IMR-90 (cell line): ENCODE results near the gene FDX1. TPM values are rescaled to one million over a fixed set of nuclear protein-coding genes. Genes with fewer than 3 reads are reported as not detected.
A peak's percentile ranks its signal among the peaks of the same experiment; 100 is the strongest.

Source experiments
- ATAC-seq: fragments of 200-7000 bp; cut with Tn5 transposase; 2 replicates; pipeline ENCODE4 v1.9.1; 2020; ENCODE audit warnings: low read depth, mild to moderate bottlenecking, moderate library complexity
- Bru-seq: library from RNA; stranded (reverse); fragments of 400-500 nt; gene quantifications from one replicate; lab custom pipeline; 2021; lab: Mats Ljungman, UMichigan
- BruChase-seq, 2 experiments: library from RNA; stranded (reverse); fragments of 400-500 nt; gene quantifications; one replicate each; lab custom pipeline; 2021; lab: Mats Ljungman, UMichigan
- BruUV-seq: library from RNA; stranded (reverse); fragments of 400-500 nt; replicated peaks from 2 replicates; lab custom pipeline; 2021; lab: Mats Ljungman, UMichigan
- CTCF ChIA-PET: fragments of 300-600 bp; formaldehyde crosslinking; extraction: SDS; loops from one replicate; lab custom pipeline; 2021; ENCODE audit warnings: antibody characterized with exemption; lab: Yijun Ruan, JAX
- POLR2A ChIA-PET: fragments of 300-600 bp; sonication (Branson Sonifier 250); formaldehyde crosslinking; loops from one replicate; lab custom pipeline; 2022; ENCODE audit warnings: antibody characterized with exemption; ENCODE audit not compliant: unreplicated experiment; lab: Charles Lee
- DNase-seq: peaks from one replicate; pipeline ENCODE4 v3.0.0; 2013
- H2AFZ ChIP-seq: replicated peaks from 2 replicates; pipeline ENCODE3; 2013; ENCODE audit warnings: low read length, mild to moderate bottlenecking; ENCODE audit not compliant: poor library complexity
- H2AK5ac ChIP-seq: 2 replicates; pipeline ENCODE4 v1.6.1; 2013; ENCODE audit warnings: low read depth, low read length, inconsistent platforms
- H2AK9ac ChIP-seq: replicated peaks from 2 replicates; pipeline ENCODE3; 2013; ENCODE audit warnings: mild to moderate bottlenecking, low read depth, low read length, moderate library complexity; ENCODE audit not compliant: poor library complexity
- H2BK120ac ChIP-seq: 2 replicates; pipeline ENCODE4 v1.6.1; 2013; ENCODE audit warnings: low read depth, low read length, inconsistent platforms
- H2BK15ac ChIP-seq: 3 replicates; pipeline ENCODE4 v1.6.1; 2013; ENCODE audit warnings: low read depth, low read length, inconsistent platforms
- H2BK20ac ChIP-seq: 2 replicates; pipeline ENCODE4 v1.6.1; 2013; ENCODE audit warnings: low read depth, mild to moderate bottlenecking, inconsistent platforms, low read length, moderate library complexity
- H2BK5ac ChIP-seq: 2 replicates; pipeline ENCODE4 v1.6.1; 2013; ENCODE audit warnings: mild to moderate bottlenecking, low read depth, low read length, inconsistent platforms; ENCODE audit not compliant: poor library complexity, severe bottlenecking
- H3K14ac ChIP-seq: replicated peaks from 2 replicates; pipeline ENCODE4 v1.6.1; 2013; ENCODE audit warnings: low read depth, low read length, inconsistent platforms
- H3K18ac ChIP-seq: 2 replicates; pipeline ENCODE4 v1.6.1; 2013; ENCODE audit warnings: low read depth, low read length, control low read depth
- H3K23ac ChIP-seq: 2 replicates; pipeline ENCODE4 v1.6.1; 2013; ENCODE audit warnings: low read depth, low read length, inconsistent platforms
- H3K27ac ChIP-seq: 2 replicates; pipeline ENCODE4 v1.5.1; 2013; ENCODE audit warnings: mild to moderate bottlenecking, control low read depth, low read length; ENCODE audit not compliant: insufficient read depth
- H3K27me3 ChIP-seq: 2 replicates; pipeline ENCODE4 v1.6.1; 2013; ENCODE audit warnings: low read length; ENCODE audit not compliant: control insufficient read depth, insufficient read depth
- H3K36me3 ChIP-seq: 2 replicates; pipeline ENCODE4 v1.6.1; 2013; ENCODE audit warnings: low read length, mixed read lengths; ENCODE audit not compliant: control insufficient read depth, insufficient read depth
- H3K4ac ChIP-seq: 2 replicates; pipeline ENCODE4 v1.6.1; 2013; ENCODE audit warnings: low read depth, low read length, inconsistent platforms
- H3K4me1 ChIP-seq: 2 replicates; pipeline ENCODE4 v1.6.1; 2013; ENCODE audit warnings: low read length, mixed read lengths; ENCODE audit not compliant: control insufficient read depth, insufficient read depth
- H3K4me2 ChIP-seq: 2 replicates; pipeline ENCODE4 v1.6.1; 2013; ENCODE audit warnings: low read depth, mild to moderate bottlenecking, control low read depth, low read length, moderate library complexity
- H3K4me3 ChIP-seq: 2 replicates; pipeline ENCODE4 v1.5.1; 2013; ENCODE audit warnings: low read depth, mild to moderate bottlenecking, control low read depth, low read length, moderate library complexity; ENCODE audit not compliant: insufficient read depth
- H3K56ac ChIP-seq: 2 replicates; pipeline ENCODE4 v1.6.1; 2013; ENCODE audit warnings: low read length, inconsistent platforms; ENCODE audit not compliant: insufficient read depth; ENCODE audit errors: extremely low read depth
- H3K79me1 ChIP-seq, 2 experiments: 2 replicates each; pipeline ENCODE4 v1.6.1; 2013; ENCODE audit warnings: low read length in 2 of 2, inconsistent platforms in 1 of 2, low read depth in 1 of 2
- H3K9ac ChIP-seq: 2 replicates; pipeline ENCODE4 v1.6.1; 2013; ENCODE audit warnings: low read depth, low read length, control low read depth
- H3K9me1 ChIP-seq: 2 replicates; pipeline ENCODE4 v1.6.1; 2013; ENCODE audit warnings: low read length, inconsistent platforms; ENCODE audit not compliant: insufficient read depth
- H3K9me3 ChIP-seq: 2 replicates; pipeline ENCODE4 v1.6.1; 2013; ENCODE audit warnings: low read length; ENCODE audit not compliant: control insufficient read depth, insufficient read depth
- H4K20me1 ChIP-seq: 2 replicates; pipeline ENCODE4 v1.6.1; 2013; ENCODE audit warnings: low read length, inconsistent platforms; ENCODE audit not compliant: insufficient read depth
- H4K5ac ChIP-seq: 2 replicates; pipeline ENCODE4 v1.6.1; 2013; ENCODE audit warnings: mild to moderate bottlenecking, low read depth, low read length, control low read depth
- H4K8ac ChIP-seq, 2 experiments: 2 replicates each; pipeline ENCODE4 v1.6.1; 2013; ENCODE audit warnings: low read depth in 2 of 2, low read length in 2 of 2, control low read depth in 1 of 2, inconsistent platforms in 1 of 2
- H4K91ac ChIP-seq: 2 replicates; pipeline ENCODE4 v1.6.1; 2013; ENCODE audit warnings: low read depth, low read length, inconsistent platforms; ENCODE audit not compliant: insufficient read depth
- BHLHE40 ChIP-seq: fragments of 150-350 bp; IDR thresholded peaks from 2 replicates; pipeline ENCODE4 v1.6.1; 2016; ENCODE audit warnings: mild to moderate bottlenecking, low read depth, low read length
- CEBPB ChIP-seq: IDR thresholded peaks from 2 replicates; pipeline ENCODE4 v1.6.1; 2012; ENCODE audit warnings: low read depth, low read length, improper control_type of control experiment
- CHD1 ChIP-seq: IDR thresholded peaks from 2 replicates; pipeline ENCODE4 v1.6.1; 2012; ENCODE audit warnings: low read depth, low read length, improper control_type of control experiment
- FOS ChIP-seq: fragments of 150-350 bp; IDR thresholded peaks from 2 replicates; pipeline ENCODE4 v1.6.1; 2016; ENCODE audit warnings: low read depth, low read length
- MAZ ChIP-seq: IDR thresholded peaks from 2 replicates; pipeline ENCODE4 v1.6.1; 2012; ENCODE audit warnings: low read depth, mild to moderate bottlenecking, low read length, improper control_type of control experiment, moderate library complexity, borderline replicate concordance
- MXI1 ChIP-seq: IDR thresholded peaks from 2 replicates; pipeline ENCODE4 v1.6.1; 2012; ENCODE audit warnings: low read depth, mild to moderate bottlenecking, low read length, moderate library complexity, borderline replicate concordance
- NFE2L2 ChIP-seq: fragments of 150-350 bp; IDR thresholded peaks from 2 replicates; pipeline ENCODE4 v1.6.1; 2016; ENCODE audit warnings: low read depth, mild to moderate bottlenecking, low read length
- POLR2A ChIP-seq: IDR thresholded peaks from 2 replicates; pipeline ENCODE4 v1.6.1; 2012; ENCODE audit warnings: mild to moderate bottlenecking, low read depth, low read length
- RAD21 ChIP-seq: IDR thresholded peaks from 2 replicates; pipeline ENCODE4 v1.6.1; 2012; ENCODE audit warnings: low read length, improper control_type of control experiment
- RFX5 ChIP-seq: IDR thresholded peaks from 2 replicates; pipeline ENCODE4 v1.8.0; 2012; ENCODE audit warnings: low read depth, mild to moderate bottlenecking, low read length, moderate library complexity
- WGBS, 2 experiments: methylation state at CpG; one replicate each; pipeline versions ENCODE4 v1.1.5 to v1.1.7; 2013; ENCODE audit warnings: missing lambda C conversion rate in 2 of 2; ENCODE audit not compliant: insufficient read length in 1 of 2; ENCODE audit errors: extremely low coverage in 2 of 2; 5-methylcytosine and 5-hydroxymethylcytosine counted together
- dilution Hi-C: fragments of 300-500 bp; cut with HindIII; formaldehyde crosslinking; loops from one replicate; pipeline ENCODE4 v1.14.3; 2018; ENCODE audit warnings: low sequenced_read_pairs; ENCODE audit not compliant: unreplicated experiment
- in situ Hi-C: fragments of 300-500 bp; cut with MboI; formaldehyde crosslinking; loops from 3 replicates; pipeline ENCODE4 v1.14.3; 2019; ENCODE audit warnings: low sequenced_read_pairs, inconsistent platforms, mixed read lengths
- intact Hi-C: fragments of 100-400 bp; cut with micrococcal nuclease; formaldehyde crosslinking; loops from 2 replicates; pipeline ENCODE4 v1.10.0; 2022
- long read RNA-seq: library from polyadenylated mRNA; unstranded; transcript quantifications from one replicate; pipeline ENCODE4 v2.0.0, GENCODE V29; 2021; ENCODE audit not compliant: unreplicated experiment
- polyA plus RNA-seq, 3 experiments: library from polyadenylated mRNA; depleted of rRNA; stranded (reverse); fragments of >200 nt; gene quantifications; 2 replicates each; pipeline ENCODE4 v1.2.3, GENCODE V29; 2012; ENCODE audit warnings: low replicate concordance in 1 of 3
- total RNA-seq: library from RNA; depleted of rRNA; stranded (reverse); fragments of >200 nt; gene quantifications from 2 replicates; pipeline ENCODE4 v1.2.3, GENCODE V29; 2012; rRNA removed
- TF ChIP-seq, protein P1 (sequence below): conservative IDR thresholded peaks from 2 replicates; pipeline ENCODE4 v1.5.1; 2012; ENCODE audit warnings: mild to moderate bottlenecking, low read depth, low read length, improper control_type of control experiment
- TF ChIP-seq, protein P2 (sequence below): fragments of 150-350 bp; IDR thresholded peaks from 2 replicates; pipeline ENCODE4 v1.6.1; 2016; ENCODE audit warnings: low read depth, mild to moderate bottlenecking, low read length, moderate library complexity, borderline replicate concordance

Gene FDX1, protein sequence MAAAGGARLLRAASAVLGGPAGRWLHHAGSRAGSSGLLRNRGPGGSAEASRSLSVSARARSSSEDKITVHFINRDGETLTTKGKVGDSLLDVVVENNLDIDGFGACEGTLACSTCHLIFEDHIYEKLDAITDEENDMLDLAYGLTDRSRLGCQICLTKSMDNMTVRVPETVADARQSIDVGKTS
- total RNA-seq (4.3 and 10.6 TPM in 2 replicates), polyA plus RNA-seq (2012; rRNA removed) (4.8 and 5.1 TPM in 2 replicates), Bru-seq, nascent RNA (percentile 79 among the genes with signal in this experiment), BruChase-seq, experiment 1, labeled RNA remaining after a 6-hour chase (percentile 75 among the genes with signal in this experiment), BruChase-seq, experiment 2, labeled RNA remaining after a 2-hour chase (percentile 74 among the genes with signal in this experiment)
- polyA plus RNA-seq (2012; cell fraction: cytosol; rRNA removed), result 2.9 and 5.3 TPM in 2 replicates
- 2.0 and 2.1 TPM in 2 replicates for polyA plus RNA-seq (2012; cell fraction: nucleus; rRNA removed; ENCODE audit: low replicate concordance)
- long read RNA-seq, transcript FDX1-201 (4 exons, 3,206 nt), result major isoform, 29 of 33 reads
- long read RNA-seq, partial matches to known transcripts, result 0 of 33 reads
- long read RNA-seq, other reads (novel, unspliced or antisense), result 4 of 33 reads

DNA sequence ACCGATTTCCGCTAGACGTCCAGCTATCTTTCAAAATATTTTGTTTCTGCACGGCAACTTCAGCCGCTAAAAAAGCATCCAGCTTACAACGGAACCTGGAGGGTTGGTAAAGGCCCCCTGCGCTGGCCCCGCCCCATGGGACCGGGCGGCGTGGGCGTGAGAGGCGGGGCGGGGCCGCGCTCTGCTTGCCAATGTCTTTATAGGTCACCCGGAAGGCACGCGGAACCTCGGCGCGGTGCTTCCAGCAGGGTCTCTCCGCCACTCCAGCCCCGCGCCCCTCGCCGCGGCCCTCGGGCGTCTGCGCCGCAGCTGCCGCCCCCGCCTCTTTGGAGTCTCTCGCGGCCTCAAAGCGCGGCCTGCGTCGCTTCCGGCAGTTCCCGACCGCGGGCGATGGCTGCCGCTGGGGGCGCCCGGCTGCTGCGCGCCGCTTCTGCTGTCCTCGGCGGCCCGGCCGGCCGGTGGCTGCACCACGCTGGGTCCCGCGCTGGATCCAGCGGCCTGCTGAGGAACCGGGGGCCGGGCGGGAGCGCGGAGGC is at the start of gene FDX1:
Gene FDX1 (plus strand): TSS at position 218 of the 536 bp plus-strand sequence. CDS start 173 bp downstream, at position 391.
- ChIA-PET CTCF (interaction anchor here (0.7 to 1.2 kb wide), 3 partner anchors 186 to 228 kb away, joined by 3 read pairs; no protein-coding TSS in a partner anchor), POLR2A (interaction anchor here (0.6 to 1.0 kb wide), 3 partner anchors 32 to 1561 kb away, joined by 3 to 4 read pairs (median 3); no protein-coding TSS in a partner anchor)
- Histone ChIP-seq H3K27me3 (no peaks in the 10 kb centered on the region), H2BK5ac (peak within 1 kb of the TSS; percentile 31), H3K56ac (peak within 1 kb of the TSS; percentile 85), H3K9me3 (no peaks in the 10 kb centered on the region), H3K9me1 (peaks cover 6% of the 10 kb centered on the region), H3K14ac (peak within 1 kb of the TSS; percentile 96), H2AFZ (peak within 1 kb of the TSS; percentile 95), H3K27ac (peak within 1 kb of the TSS; percentile 92), H3K4ac (peak within 1 kb of the TSS; percentile 83), H4K5ac (peak within 1 kb of the TSS; percentile 59), H4K20me1 (peaks cover 23% of the 10 kb centered on the region), H3K36me3 (no peaks in the 10 kb centered on the region), H2BK120ac (peak within 1 kb of the TSS; percentile 45), H4K91ac (peak within 1 kb of the TSS; percentile 58), H2BK15ac (peak within 1 kb of the TSS; percentile 17; the same call in 1 of the 3 replicates), H2AK9ac (peak within 1 kb of the TSS; percentile 90), H4K8ac (peak within 1 kb of the TSS; percentile 35 to 84; a peak in 3 of 4 replicates), H3K4me2 (peak within 1 kb of the TSS; percentile 94), H2BK20ac (no peak within 1 kb of the TSS), H3K4me3 (peak within 1 kb of the TSS; percentile 86), H3K4me1 (peaks cover 9% of the 10 kb centered on the region), H3K23ac (peak within 1 kb of the TSS; percentile 93), H3K79me1 (peaks cover 9 to 36% of the 10 kb centered on the region in 2 experiments; a peak in 3 of 4 replicates), H3K18ac (peak within 1 kb of the TSS; percentile 75), H2AK5ac (peak within 1 kb of the TSS; percentile 84), H3K9ac (peak within 1 kb of the TSS; percentile 98)
- WGBS, 2 experiments, result 2% methylated on average over 37 of the region's 65 CpGs; no CpG with 5 or more reads in 1 of the 2 experiments
- DNase-seq (peak; percentile 74), ATAC-seq (peak; percentile 86)
- intact Hi-C loops (loop anchor here (5.0 to 10.0 kb wide), 2 partner anchors 52 to 1015 kb away; no protein-coding TSS in a partner anchor), in situ Hi-C loops (loop anchor here (5.0 kb wide), 1 partner anchor 227 kb away; no protein-coding TSS in a partner anchor), dilution Hi-C loops (no loop called here)
- TF ChIP-seq RAD21, result peak; percentile 38
- TF ChIP-seq, protein P1, sequence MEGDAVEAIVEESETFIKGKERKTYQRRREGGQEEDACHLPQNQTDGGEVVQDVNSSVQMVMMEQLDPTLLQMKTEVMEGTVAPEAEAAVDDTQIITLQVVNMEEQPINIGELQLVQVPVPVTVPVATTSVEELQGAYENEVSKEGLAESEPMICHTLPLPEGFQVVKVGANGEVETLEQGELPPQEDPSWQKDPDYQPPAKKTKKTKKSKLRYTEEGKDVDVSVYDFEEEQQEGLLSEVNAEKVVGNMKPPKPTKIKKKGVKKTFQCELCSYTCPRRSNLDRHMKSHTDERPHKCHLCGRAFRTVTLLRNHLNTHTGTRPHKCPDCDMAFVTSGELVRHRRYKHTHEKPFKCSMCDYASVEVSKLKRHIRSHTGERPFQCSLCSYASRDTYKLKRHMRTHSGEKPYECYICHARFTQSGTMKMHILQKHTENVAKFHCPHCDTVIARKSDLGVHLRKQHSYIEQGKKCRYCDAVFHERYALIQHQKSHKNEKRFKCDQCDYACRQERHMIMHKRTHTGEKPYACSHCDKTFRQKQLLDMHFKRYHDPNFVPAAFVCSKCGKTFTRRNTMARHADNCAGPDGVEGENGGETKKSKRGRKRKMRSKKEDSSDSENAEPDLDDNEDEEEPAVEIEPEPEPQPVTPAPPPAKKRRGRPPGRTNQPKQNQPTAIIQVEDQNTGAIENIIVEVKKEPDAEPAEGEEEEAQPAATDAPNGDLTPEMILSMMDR, result peak; percentile 65
- TF ChIP-seq BHLHE40, result peak; percentile 13; the same call in 1 of the 2 replicates
- TF ChIP-seq NFE2L2, result no peak
- TF ChIP-seq, protein P2, sequence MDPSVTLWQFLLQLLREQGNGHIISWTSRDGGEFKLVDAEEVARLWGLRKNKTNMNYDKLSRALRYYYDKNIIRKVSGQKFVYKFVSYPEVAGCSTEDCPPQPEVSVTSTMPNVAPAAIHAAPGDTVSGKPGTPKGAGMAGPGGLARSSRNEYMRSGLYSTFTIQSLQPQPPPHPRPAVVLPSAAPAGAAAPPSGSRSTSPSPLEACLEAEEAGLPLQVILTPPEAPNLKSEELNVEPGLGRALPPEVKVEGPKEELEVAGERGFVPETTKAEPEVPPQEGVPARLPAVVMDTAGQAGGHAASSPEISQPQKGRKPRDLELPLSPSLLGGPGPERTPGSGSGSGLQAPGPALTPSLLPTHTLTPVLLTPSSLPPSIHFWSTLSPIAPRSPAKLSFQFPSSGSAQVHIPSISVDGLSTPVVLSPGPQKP, result no peak
- no peak for TF ChIP-seq CEBPB
- peak; percentile 82 for TF ChIP-seq POLR2A
- TF ChIP-seq MAZ, result peak; percentile 86
- TF ChIP-seq CHD1, result no peak; the same call in 1 of the 2 replicates
- no peak for TF ChIP-seq FOS
- TF ChIP-seq RFX5, result no peak
- TF ChIP-seq MXI1, result no peak
- BruUV-seq, result no TSS peak
